Measurements from ENCODE around the gene APBB1IP.

Gene APBB1IP

GRCh38 chr10:26441491-26442214 lies 3.5 kb downstream of the APBB1IP start:
- no peak for TF ChIP-seq CTCF (IDR thresholded peaks at IDR 0.05; ENCODE audit: low read depth, low read length, missing control alignments)
- no peak overlapping the region for H3K4me3 ChIP-seq (replicated peaks; ENCODE audit: low read depth, low read length)
- DNase-seq (ENCODE audit: extremely low read depth, low read depth): no peak

DNA sequence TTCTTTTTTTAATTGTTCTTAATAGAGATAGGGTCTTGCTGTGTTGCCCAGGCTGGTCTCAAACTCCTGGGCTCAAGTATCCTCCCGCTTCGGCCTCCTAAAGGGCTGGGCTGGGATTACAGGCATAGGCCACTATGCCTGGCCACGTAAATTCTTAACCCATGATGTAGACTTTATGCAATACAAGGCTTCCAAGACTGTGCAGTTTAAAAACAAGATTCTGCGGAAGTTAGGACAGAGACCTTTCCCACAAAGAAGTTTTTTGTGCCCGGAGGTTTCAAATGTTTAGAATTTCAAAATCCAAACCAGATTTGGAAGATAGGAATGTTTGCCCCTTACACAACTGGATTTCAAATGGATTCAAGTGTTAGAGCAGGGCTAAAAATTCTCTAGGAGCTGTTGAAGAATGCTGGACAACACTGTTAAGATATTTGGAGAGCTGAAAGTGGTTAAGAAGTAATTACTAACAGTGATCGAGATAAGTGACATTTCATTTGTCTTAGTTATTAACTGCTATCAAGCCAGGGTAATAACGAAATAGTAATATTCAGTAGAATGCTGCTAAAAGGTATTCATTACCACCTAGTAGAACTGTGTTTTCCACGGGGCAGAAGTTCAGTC lies 7.4 kb downstream of the APBB1IP start:
- no peak overlapping the region for H3K4me3 ChIP-seq (replicated peaks; ENCODE audit: low read depth, low read length)
- no peak for TF ChIP-seq CTCF (IDR thresholded peaks at IDR 0.05; ENCODE audit: low read depth, low read length, missing control alignments)
- DNase-seq (ENCODE audit: extremely low read depth, low read depth): no peak

DNA sequence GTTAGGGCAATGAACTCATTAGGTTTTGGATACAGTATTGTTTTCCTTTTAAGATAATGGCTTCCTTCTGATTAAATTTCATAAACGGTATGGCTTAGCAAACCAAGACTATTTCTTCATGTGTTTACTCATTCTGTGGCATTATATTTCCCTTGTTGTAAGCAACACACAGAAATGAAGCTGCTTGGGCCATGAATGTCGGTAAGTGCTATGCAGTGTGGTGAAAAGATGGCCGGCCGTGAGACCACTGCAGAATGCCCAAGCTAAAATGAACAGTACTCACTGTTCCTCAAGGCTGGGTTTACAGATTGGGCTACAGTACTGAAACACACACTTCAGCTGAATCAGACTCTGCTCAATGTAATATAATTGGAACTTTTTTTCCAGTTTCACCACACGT lies 8.1 kb downstream of the APBB1IP start:
- no peak overlapping the region for H3K4me3 ChIP-seq (replicated peaks; ENCODE audit: low read depth, low read length)
- TF ChIP-seq CTCF (IDR thresholded peaks at IDR 0.05; ENCODE audit: low read depth, low read length, missing control alignments): no peak

GRCh38 chr10:26448292-26448691 lies 10.2 kb downstream of the APBB1IP start:
- no peak overlapping the region for H3K4me3 ChIP-seq (replicated peaks; ENCODE audit: low read depth, low read length)

More for the DNA sequence above, 8.1 kb downstream of the APBB1IP start:
- DNase-seq (ENCODE audit: extremely low read depth, low read depth): no peak

GRCh38 chr10:26448706-26449435 lies 10.7 kb downstream of the APBB1IP start:
- no peak overlapping the region for H3K4me3 ChIP-seq (replicated peaks; ENCODE audit: low read depth, low read length)
- no peak for TF ChIP-seq CTCF (IDR thresholded peaks at IDR 0.05; ENCODE audit: low read depth, low read length, missing control alignments)
- DNase-seq (ENCODE audit: extremely low read depth, low read depth): no peak

More at GRCh38 chr10:26448292-26448691, 10.2 kb downstream of the APBB1IP start:
- no peak for TF ChIP-seq CTCF (IDR thresholded peaks at IDR 0.05; ENCODE audit: low read depth, low read length, missing control alignments)
- DNase-seq (ENCODE audit: extremely low read depth, low read depth): no peak

- DNase-seq (ENCODE audit: extremely low read depth, low read depth): no peak
- no peak for TF ChIP-seq CTCF (IDR thresholded peaks at IDR 0.05; ENCODE audit: low read depth, low read length, missing control alignments)
- H3K4me3 ChIP-seq (replicated peaks; ENCODE audit: low read depth, low read length): no peak overlapping the region
Measured at GRCh38 chr10:26449726-26450125, 11.6 kb downstream of the APBB1IP start.
